ENCODE measurements around the gene ZMYND19.
A peak's percentile ranks its signal among the peaks of the same experiment; 100 is the strongest.

The ZMYND19 gene

GRCh38 chr9:137580209-137580953 is 9.9 kb downstream of the ZMYND19 start:
- DNase-seq, result no peak
- H2AK5ac ChIP-seq (ENCODE audit: low read length, severe bottlenecking), result no peak overlapping the region
- no peak overlapping the region for H3K4ac ChIP-seq (ENCODE audit: low read depth in 1 of 2, low read length in 2 of 2)
- H3K4me3 ChIP-seq (ENCODE audit: insufficient read depth in 1 of 2, low read depth in 1 of 2, low read length in 2 of 2), result no peak overlapping the region
- no peak overlapping the region for H3K23ac ChIP-seq (ENCODE audit: low read length in 2 of 2)
- no peak overlapping the region for H2BK12ac ChIP-seq (ENCODE audit: low read length in 2 of 2)
- H3K27ac ChIP-seq (ENCODE audit: low read length, poor library complexity, severe bottlenecking), result no peak overlapping the region
- peaks cover 31% of the 10 kb centered on the region for H3K79me1 ChIP-seq (replicated peaks; ENCODE audit: low read length, poor library complexity, severe bottlenecking)
- WGBS, result 94% methylated on average over 23 of the region's 23 CpGs
- H4K8ac ChIP-seq (ENCODE audit: low read length), result no peak overlapping the region
- no peak overlapping the region for H3K9ac ChIP-seq (ENCODE audit: low read length)
- peaks cover 25% of the 10 kb centered on the region for H3K4me1 ChIP-seq (ENCODE audit: control insufficient read depth, insufficient read depth, low read depth, low read length)
- no peak overlapping the region for H3K18ac ChIP-seq (ENCODE audit: low read depth in 1 of 2, low read length in 2 of 2)
- H3K14ac ChIP-seq (ENCODE audit: low read length in 2 of 2), result no peak overlapping the region
- peaks cover 60 to 65% of the 10 kb centered on the region in 2 experiments for H3K36me3 ChIP-seq (ENCODE audit: control insufficient read depth in 1 of 2, insufficient read depth in 2 of 2, low read depth in 1 of 2, low read length in 2 of 2)
- no peak overlapping the region for H3K4me2 ChIP-seq (ENCODE audit: low read length, poor library complexity, severe bottlenecking)
- H3K9me3 ChIP-seq (ENCODE audit: control insufficient read depth, low read length), result no peaks in the 10 kb centered on the region
- no peak overlapping the region for H2BK120ac ChIP-seq (ENCODE audit: low read depth, low read length)
- no peak overlapping the region for H2BK5ac ChIP-seq (ENCODE audit: low read depth, low read length, poor library complexity, severe bottlenecking)
- no peak overlapping the region for H2BK15ac ChIP-seq (ENCODE audit: low read depth, poor library complexity, severe bottlenecking)
- H4K91ac ChIP-seq (ENCODE audit: low read length), result no peak overlapping the region
- no peak overlapping the region for H2AFZ ChIP-seq (ENCODE audit: low read depth, low read length)
- no peaks in the 10 kb centered on the region for H3K27me3 ChIP-seq (ENCODE audit: control insufficient read depth in 1 of 2, insufficient read depth in 1 of 2, low read length in 2 of 2)

GRCh38 chr9:137579259-137579604 is 11.1 kb downstream of the ZMYND19 start:
- Histone ChIP-seq H4K91ac (ENCODE audit: low read length) (peak overlapping the region; percentile 34), H2BK5ac (ENCODE audit: low read depth, low read length, poor library complexity, severe bottlenecking) (no peak overlapping the region)
- WGBS, result 54% methylated on average over 19 of the region's 19 CpGs

GRCh38 chr9:137578518-137579258 is 11.6 kb downstream of the ZMYND19 start, which contains the start of gene DPH7:
Gene DPH7 (minus strand): TSS chr9:137578925. CDS start chr9:137578777, 148 bp downstream.
- Histone ChIP-seq H3K14ac (ENCODE audit: low read length in 2 of 2) (peak within 1 kb of the TSS in 1 of 2 experiments; percentile 87), H3K18ac (ENCODE audit: low read depth in 1 of 2, low read length in 2 of 2) (peak within 1 kb of the TSS; percentile 31 to 89), H3K9ac (ENCODE audit: low read length) (peak within 1 kb of the TSS; percentile 94), H3K9me3 (ENCODE audit: control insufficient read depth, low read length) (no peaks in the 10 kb centered on the region), H4K91ac (ENCODE audit: low read length) (peak within 1 kb of the TSS; percentile 93), H3K36me3 (ENCODE audit: control insufficient read depth in 1 of 2, insufficient read depth in 2 of 2, low read depth in 1 of 2, low read length in 2 of 2) (peaks cover 65 to 66% of the 10 kb centered on the region in 2 experiments), H3K4me1 (ENCODE audit: control insufficient read depth, insufficient read depth, low read depth, low read length) (peaks cover 25% of the 10 kb centered on the region), H3K4me2 (ENCODE audit: low read length, poor library complexity, severe bottlenecking) (peak within 1 kb of the TSS; percentile 79), H3K23ac (ENCODE audit: low read length in 2 of 2) (peak within 1 kb of the TSS in 1 of 2 experiments; percentile 34), H3K4ac (ENCODE audit: low read depth in 1 of 2, low read length in 2 of 2) (peak within 1 kb of the TSS in 1 of 2 experiments; percentile 52), H2AK5ac (ENCODE audit: low read length, severe bottlenecking) (no peak within 1 kb of the TSS), H3K27me3 (ENCODE audit: control insufficient read depth in 1 of 2, insufficient read depth in 1 of 2, low read length in 2 of 2) (no peaks in the 10 kb centered on the region), H2AFZ (ENCODE audit: low read depth, low read length) (peak within 1 kb of the TSS; percentile 96), H2BK5ac (ENCODE audit: low read depth, low read length, poor library complexity, severe bottlenecking) (no peak within 1 kb of the TSS), H3K4me3 (ENCODE audit: insufficient read depth in 1 of 2, low read depth in 1 of 2, low read length in 2 of 2) (peak within 1 kb of the TSS; percentile 84 to 91), H4K8ac (ENCODE audit: low read length) (peak within 1 kb of the TSS; percentile 98), H2BK120ac (ENCODE audit: low read depth, low read length) (peak within 1 kb of the TSS; percentile 54), H3K79me1 (replicated peaks; ENCODE audit: low read length, poor library complexity, severe bottlenecking) (peaks cover 37% of the 10 kb centered on the region), H2BK15ac (ENCODE audit: low read depth, poor library complexity, severe bottlenecking) (no peak within 1 kb of the TSS), H2BK12ac (ENCODE audit: low read length in 2 of 2) (peak within 1 kb of the TSS in 1 of 2 experiments; percentile 29), H3K27ac (ENCODE audit: low read length, poor library complexity, severe bottlenecking) (peak within 1 kb of the TSS; percentile 33)
- DNase-seq, result peak; percentile 93
- 2% methylated on average over 82 of the region's 82 CpGs for WGBS

More at GRCh38 chr9:137579259-137579604, 11.1 kb downstream of the ZMYND19 start:
- Histone ChIP-seq H3K27ac (ENCODE audit: low read length, poor library complexity, severe bottlenecking) (no peak overlapping the region), H3K36me3 (ENCODE audit: control insufficient read depth in 1 of 2, insufficient read depth in 2 of 2, low read depth in 1 of 2, low read length in 2 of 2) (peaks cover 66% of the 10 kb centered on the region in 2 experiments), H3K14ac (ENCODE audit: low read length in 2 of 2) (no peak overlapping the region), H3K4ac (ENCODE audit: low read depth in 1 of 2, low read length in 2 of 2) (peak overlapping the region in 1 of 2 experiments; percentile 52), H3K4me2 (ENCODE audit: low read length, poor library complexity, severe bottlenecking) (peak overlapping the region; percentile 79), H2BK12ac (ENCODE audit: low read length in 2 of 2) (no peak overlapping the region), H2AK5ac (ENCODE audit: low read length, severe bottlenecking) (no peak overlapping the region), H3K27me3 (ENCODE audit: control insufficient read depth in 1 of 2, insufficient read depth in 1 of 2, low read length in 2 of 2) (no peaks in the 10 kb centered on the region), H3K23ac (ENCODE audit: low read length in 2 of 2) (no peak overlapping the region), H3K9me3 (ENCODE audit: control insufficient read depth, low read length) (no peaks in the 10 kb centered on the region), H3K9ac (ENCODE audit: low read length) (peak overlapping the region; percentile 94), H4K8ac (ENCODE audit: low read length) (peak overlapping the region; percentile 98), H2BK15ac (ENCODE audit: low read depth, poor library complexity, severe bottlenecking) (no peak overlapping the region), H3K4me3 (ENCODE audit: insufficient read depth in 1 of 2, low read depth in 1 of 2, low read length in 2 of 2) (peak overlapping the region; percentile 37 to 84), H3K18ac (ENCODE audit: low read depth in 1 of 2, low read length in 2 of 2) (peak overlapping the region; percentile 30 to 82), H2BK120ac (ENCODE audit: low read depth, low read length) (peak overlapping the region; percentile 54), H3K79me1 (replicated peaks; ENCODE audit: low read length, poor library complexity, severe bottlenecking) (peaks cover 39% of the 10 kb centered on the region), H3K4me1 (ENCODE audit: control insufficient read depth, insufficient read depth, low read depth, low read length) (peaks cover 25% of the 10 kb centered on the region), H2AFZ (ENCODE audit: low read depth, low read length) (peak overlapping the region; percentile 3)
- no peak for DNase-seq
